NOMO-1 (cell line): ENCODE data around the gene PSMA6.
"Not testable (repeated sequence)": the region's sequence is repeated elsewhere in the genome, so short reads cannot be mapped to it uniquely, and the experiment has no call there.

Experiments used
- DNase-seq, 2 experiments: peaks; one replicate each; lab custom pipeline; 2025; ENCODE audit not compliant: unreplicated experiment in 2 of 2; lab: John Stamatoyannopoulos, UW

Gene PSMA6

DNA sequence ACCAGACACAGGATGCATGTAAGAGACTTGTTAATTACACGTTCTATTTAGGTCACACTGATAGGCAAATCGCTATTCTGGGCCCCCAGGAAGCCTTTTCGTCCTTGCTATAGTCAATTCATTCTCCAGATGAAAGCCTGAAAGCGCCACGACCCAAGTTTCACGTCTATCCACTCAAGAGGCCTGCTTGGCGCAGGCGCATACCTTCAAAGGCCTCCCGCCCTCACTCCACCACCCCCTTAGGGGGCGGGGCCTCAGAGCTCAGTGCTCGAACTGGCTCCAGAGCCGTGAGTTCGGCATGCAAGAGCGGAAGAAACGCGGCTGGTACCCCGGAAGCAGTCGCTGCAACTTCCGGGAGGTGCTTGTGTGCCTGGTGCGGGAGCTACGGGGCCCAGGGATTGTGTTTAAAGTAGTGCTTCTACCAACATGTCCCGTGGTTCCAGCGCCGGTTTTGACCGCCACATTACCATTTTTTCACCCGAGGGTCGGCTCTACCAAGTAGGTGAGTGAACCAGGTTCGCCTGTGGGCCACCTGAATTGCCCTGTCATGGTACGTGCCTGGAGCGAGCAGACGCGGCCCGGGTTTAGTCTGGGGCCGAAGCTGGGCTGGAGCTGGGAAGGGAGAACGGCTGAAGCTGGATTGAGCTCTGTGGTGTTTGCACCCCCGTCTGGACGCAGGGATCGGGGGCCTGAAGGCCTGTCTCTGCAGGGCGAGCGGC is at the start of gene PSMA6:
TSS of gene PSMA6 (plus strand) at position 332 of the 719 bp plus-strand sequence. CDS start at position 427, 95 bp downstream.
- DNase-seq = peak; percentile 98 to 99

DNA sequence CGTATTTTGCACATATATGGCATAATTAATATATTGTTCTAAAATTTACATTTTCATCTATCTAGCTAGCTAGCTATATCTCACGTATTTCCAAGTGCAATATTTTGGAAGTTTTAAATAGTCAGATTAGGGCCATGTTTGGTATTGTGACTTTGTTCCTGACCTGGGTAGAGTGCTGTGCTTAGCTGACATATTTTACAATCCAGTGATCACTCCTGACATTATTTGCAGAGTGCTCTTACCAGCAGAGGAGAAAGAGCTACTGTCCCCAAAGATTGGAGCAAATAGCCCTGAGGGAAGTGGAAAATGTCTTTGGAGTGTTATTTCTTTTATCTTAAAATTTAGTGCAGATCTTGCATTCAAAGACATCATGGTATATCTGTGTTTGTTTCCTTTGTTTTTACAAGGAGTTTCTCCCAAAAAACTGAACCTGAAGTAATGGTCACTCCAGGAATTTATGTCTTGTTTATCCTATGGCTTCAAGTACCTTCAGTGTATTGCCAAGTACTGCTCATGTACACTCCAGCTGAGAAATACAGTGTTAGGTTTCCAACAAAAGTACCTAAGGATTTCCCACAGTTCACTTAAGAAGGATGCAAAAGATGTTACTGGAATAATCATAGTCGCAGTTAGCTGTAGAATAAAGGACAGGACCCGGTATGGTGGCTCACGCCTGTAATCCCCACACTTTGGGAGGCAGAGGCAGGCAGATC is 49.4 kb upstream of the PSMA6 start:
- DNase-seq = no peak

DNA sequence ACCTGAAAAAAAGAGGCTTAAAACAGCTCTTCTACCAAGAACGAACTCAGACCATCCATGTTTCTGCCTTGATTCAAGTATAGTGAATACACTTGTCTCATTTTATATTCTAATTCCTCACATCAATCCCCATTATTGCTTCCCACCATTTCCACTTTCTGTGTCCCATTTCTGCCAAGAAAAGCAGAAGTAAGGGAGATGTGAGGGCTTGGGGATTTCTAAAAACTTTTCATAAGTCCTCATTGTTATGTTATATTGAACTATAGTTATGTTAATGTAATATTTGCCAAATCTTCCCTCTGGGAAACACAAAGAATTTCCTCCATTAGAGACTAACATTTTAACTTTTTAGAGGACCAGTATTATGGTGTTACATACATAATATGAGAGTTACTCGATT is 48.2 kb upstream of the PSMA6 start:
- DNase-seq = no peak

DNA sequence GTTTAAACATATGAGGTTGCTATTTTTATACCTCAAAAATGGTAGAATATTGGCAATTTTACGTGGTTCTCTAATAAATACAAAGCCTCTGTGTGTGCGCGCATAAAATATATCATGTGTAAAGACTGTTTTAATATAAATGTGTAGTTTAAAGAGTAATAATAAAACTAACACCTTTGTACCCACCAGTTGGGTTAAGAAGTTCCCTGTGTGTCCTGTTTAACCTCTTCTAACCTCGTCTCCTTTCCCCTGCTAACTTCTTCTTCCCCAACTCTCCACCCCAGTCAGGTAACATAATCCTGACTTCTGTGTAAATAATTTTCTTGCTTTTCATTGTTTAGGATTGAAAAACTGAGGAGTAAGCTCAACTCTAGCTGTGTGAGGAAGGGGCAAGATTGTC is 47.6 kb upstream of the PSMA6 start:
- no peak for DNase-seq

- no peak for DNase-seq
Measured at GRCh38 chr14:35245051-35245450, 47.1 kb upstream of the PSMA6 start.

GRCh38 chr14:35247777-35248475 is 44.3 kb upstream of the PSMA6 start:
- DNase-seq = no peak

GRCh38 chr14:35248476-35248788 is 43.8 kb upstream of the PSMA6 start:
- no peak for DNase-seq

DNA sequence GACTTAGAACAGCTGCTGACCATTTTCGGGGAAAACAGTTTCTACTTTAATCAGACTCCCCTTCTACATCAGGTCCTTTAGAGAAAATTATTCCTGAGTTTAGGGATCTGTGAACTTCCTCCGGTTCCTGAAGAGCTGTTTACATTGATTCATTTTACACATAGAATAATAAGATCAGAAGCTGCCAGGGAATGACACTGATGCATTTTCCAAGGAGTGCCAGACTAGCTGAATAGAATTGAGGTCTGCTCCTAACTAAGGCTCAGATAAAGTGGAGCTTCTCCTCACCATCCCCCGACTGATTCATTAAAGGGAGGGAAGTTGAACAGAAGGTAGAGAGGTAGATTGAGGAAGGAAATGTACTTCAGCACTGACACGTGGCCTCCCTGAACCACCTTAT is 41.9 kb upstream of the PSMA6 start:
- DNase-seq = no peak

GRCh38 chr14:35252451-35252868 is 39.7 kb upstream of the PSMA6 start:
- no peak for DNase-seq

GRCh38 chr14:35253056-35253455 is 39.1 kb upstream of the PSMA6 start:
- not testable (repeated sequence) for DNase-seq

DNA sequence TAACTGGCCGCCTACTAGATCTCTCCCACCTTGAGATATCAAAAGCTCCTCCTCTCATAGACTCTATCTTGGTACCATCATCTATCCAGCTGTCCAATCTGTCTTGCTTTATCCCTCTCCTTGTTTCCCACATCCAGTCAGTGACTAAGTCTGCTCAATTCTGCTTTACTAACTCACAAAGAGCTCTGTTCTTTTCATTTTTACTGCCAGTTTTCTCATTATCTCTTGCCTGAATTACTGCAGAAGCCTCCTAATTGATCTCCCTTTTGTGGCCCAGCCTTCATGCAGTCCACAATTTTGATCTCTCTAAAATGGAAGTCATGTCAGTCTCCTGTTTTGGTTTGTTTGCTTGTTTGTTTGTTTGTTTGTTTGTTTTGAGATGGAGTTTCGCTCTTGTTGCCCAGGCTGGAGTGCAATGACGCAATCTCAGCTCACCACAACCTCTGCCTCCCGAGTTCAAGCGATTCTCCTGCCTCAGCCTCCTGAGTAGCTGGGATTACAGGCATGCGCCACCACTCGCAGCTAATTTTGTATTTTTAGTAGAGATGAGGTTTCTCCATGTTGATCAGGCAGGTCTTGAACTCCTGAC is 38.1 kb upstream of the PSMA6 start:
- DNase-seq = not testable (repeated sequence)

GRCh38 chr14:35254736-35255135 is 37.4 kb upstream of the PSMA6 start:
- no peak for DNase-seq

DNA sequence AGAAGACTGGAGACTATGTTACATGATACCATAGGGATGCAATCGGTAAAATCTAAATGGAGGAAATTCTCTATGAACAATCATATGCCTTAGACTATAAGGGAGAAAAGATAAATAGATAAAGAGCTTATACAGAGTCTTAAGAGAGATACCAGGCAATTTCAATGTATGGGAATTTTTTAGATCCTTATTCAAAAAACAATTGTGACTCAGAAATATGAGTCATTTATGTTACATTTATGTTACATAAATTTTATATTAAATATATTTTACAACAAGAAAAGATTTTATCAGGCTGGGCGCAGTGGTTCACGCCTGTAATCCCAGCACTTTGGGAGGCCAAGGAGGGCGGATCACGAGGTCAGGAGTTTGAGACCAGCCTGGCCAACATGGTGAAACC is 36.5 kb upstream of the PSMA6 start:
- DNase-seq = no peak

- DNase-seq = no peak
Measured at GRCh38 chr14:35257809-35258208, 34.4 kb upstream of the PSMA6 start.

DNA sequence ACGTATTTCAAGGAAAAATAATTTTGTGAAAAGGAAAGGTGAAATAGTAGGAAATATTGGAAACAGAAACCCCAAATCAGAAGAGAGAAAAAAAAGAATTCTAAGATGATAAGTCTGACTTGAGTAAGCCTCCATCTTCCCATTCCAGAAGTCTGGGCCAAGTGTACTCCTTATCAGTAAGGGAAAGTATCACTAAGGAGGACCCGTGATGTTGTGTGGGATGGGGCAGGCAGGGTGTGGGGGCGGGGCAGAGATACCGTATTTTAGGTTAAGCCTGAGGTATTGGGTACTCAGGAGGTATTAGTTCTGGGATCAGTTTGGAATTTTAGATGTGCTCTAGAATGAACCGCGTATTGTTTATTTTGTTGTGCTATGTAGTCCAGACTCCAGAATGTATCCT is 33.8 kb upstream of the PSMA6 start:
- DNase-seq = no peak

DNA sequence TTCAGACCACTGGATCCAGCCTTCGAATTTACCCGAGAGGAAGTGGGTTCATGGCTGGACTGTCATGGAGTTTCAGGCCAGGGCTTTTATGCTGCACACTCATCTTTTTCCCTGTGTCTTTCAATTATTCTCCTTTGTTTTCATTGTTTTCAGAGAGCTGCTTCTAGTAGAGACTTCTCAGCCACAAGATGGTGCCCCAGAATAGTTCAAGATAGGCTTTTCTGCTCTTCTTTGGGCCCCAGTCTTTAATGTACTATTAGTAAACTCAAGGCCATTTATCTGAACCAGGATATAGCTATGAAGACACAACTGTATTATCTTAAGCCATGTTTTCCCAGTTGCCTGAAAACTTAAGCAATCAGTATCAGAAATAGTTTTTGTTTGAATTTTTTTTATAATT is 30.4 kb upstream of the PSMA6 start:
- DNase-seq = peak in 1 of 2 experiments; percentile 27

DNA sequence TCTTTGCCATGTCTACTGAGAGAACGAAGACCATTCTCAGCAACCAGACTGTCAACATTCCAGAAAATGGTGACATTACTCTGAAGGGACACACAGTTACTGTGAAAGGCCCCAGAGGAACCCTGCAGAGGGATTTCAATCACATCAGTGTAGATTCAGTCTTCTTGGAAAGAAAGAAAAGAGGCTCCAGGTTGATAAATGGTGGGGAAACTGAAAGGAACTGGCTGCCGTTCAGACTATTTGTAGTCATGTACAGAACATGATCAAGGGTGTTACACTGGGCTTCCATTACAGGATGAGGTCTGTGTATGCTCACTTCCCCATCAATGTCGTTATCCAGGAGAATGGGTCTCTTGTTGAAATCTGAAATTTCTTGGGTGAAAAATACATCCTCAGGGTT is 29.7 kb upstream of the PSMA6 start:
- no peak for DNase-seq

GRCh38 chr14:35268946-35269345 is 23.2 kb upstream of the PSMA6 start:
- DNase-seq = no peak

- no peak for DNase-seq
Measured at GRCh38 chr14:35274805-35275204, 17.4 kb upstream of the PSMA6 start.

DNA sequence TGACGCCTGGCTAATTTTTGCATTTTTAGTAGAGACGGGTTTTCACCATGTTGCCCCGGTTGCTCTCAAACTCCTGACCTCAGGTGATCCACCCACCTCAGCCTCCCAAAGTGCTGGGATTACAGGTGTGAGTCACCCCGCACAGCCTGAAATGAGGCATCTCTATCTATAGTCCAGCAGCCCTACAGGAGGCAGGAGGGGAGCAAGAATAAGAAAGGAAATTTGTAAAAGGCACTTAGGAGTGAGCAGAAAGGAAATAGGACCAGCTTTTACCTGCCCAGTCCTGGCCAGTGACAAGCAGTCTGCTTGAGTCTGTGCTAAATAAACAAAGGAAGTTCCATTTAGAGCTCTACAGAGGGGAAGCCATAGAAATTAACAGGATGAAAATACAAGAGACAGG is 15.0 kb upstream of the PSMA6 start:
- no peak for DNase-seq

DNA sequence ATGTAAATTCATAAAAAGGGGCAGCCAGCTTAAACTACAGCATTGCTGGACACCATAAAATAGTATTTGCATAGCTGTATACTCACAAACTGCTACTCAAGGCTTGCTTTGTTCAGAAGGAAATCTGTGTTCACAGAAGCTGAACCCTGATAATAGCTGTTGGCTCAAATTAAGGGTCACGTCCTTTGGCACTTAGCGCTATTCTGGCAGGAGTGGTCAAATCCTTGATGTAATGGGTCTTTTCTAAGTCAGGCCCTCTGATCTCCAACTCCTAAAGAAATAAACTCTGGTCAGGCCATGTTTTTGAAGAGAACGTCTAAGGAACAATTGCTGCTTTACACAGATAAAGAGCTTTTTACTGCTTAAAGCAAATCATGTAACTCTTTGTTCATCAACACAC is 12.8 kb upstream of the PSMA6 start:
- DNase-seq = no peak

GRCh38 chr14:35281341-35281740 is 10.8 kb upstream of the PSMA6 start:
- DNase-seq = no peak
